Activated B cell treated with CpG ODN at 0.5 μM for 24 hours (primary cell): ENCODE data around the gene MPZL2. TPM values are rescaled to one million over a fixed set of nuclear protein-coding genes. Genes with fewer than 3 reads are reported as not detected.

Experiments
- ATAC-seq: fragments of 200-7000 bp; cut with Tn5 transposase; one replicate; pipeline ENCODE4 v1.10.0; 2021; ENCODE audit warnings: low read depth, mild to moderate bottlenecking, moderate library complexity
- CTCF ChIA-PET: fragments of 350-600 bp; sonication (Branson Sonifier 250); formaldehyde crosslinking; loops from one replicate; lab custom pipeline; 2021; ENCODE audit warnings: antibody characterized with exemption; lab: Charles Lee
- POLR2A ChIA-PET: fragments of 350-600 bp; sonication (Branson Sonifier 250); formaldehyde crosslinking; loops from one replicate; lab custom pipeline; 2021; ENCODE audit warnings: antibody characterized with exemption; lab: Charles Lee
- DNase-seq: peaks from one replicate; pipeline ENCODE4 v3.0.0; 2022
- H3K27ac Mint-ChIP-seq: one replicate; pipeline ENCODE4 v1.8.0; 2020; ENCODE audit warnings: mixed read lengths
- H3K27me3 Mint-ChIP-seq: one replicate; pipeline ENCODE4 v1.8.0; 2021; ENCODE audit warnings: mixed read lengths
- H3K36me3 Mint-ChIP-seq: one replicate; pipeline ENCODE4 v1.8.0; 2021; ENCODE audit warnings: low read depth, mixed read lengths
- H3K4me1 Mint-ChIP-seq: one replicate; pipeline ENCODE4 v1.8.0; 2021; ENCODE audit warnings: mixed read lengths
- H3K4me3 Mint-ChIP-seq: one replicate; pipeline ENCODE4 v1.8.0; 2020; ENCODE audit warnings: mild to moderate bottlenecking, mixed read lengths
- H3K9me3 Mint-ChIP-seq: one replicate; pipeline ENCODE4 v1.8.0; 2020; ENCODE audit warnings: mixed read lengths
- intact Hi-C: fragments of 100-400 bp; cut with micrococcal nuclease; formaldehyde crosslinking; loops from one replicate; pipeline ENCODE4 v1.15.1; 2024
- total RNA-seq: library from RNA; stranded (reverse); gene quantifications from 2 replicates; pipeline ENCODE4 v1.2.3, GENCODE V29; 2022
- TF ChIP-seq, protein P1 (sequence below): fragments of 200-600 bp; IDR thresholded peaks from one replicate; pipeline ENCODE4 v1.8.0; 2022; ENCODE audit warnings: antibody characterized with exemption, mild to moderate bottlenecking

MPZL2 gene
- total RNA-seq, 1 donor from 2014 or later, result not detected

DNA sequence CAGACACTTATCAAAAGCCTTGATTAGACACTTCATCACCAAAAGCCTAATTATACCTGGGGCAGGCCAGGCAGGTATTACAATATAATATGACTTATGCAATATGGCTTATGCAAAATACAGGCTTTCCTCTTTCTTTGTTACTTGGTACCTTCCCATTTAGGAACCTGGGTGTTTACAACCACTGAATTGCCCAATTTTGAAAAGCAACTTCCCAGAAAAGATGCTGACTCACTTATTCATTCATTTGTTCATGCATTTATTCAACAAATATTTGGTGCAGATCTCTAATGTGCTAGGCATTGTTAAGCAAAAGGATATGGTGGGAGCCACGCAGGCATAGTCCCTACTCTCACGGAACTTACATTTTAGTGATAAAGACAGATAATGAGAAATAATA, 25.7 kb downstream of the MPZL2 start:
- DNase-seq, result no peak
- Mint-ChIP-seq H3K9me3 (no peaks in the 10 kb centered on the region), H3K27me3 (no peaks in the 10 kb centered on the region), H3K4me3 (no peak overlapping the region), H3K27ac (no peak overlapping the region), H3K36me3 (peaks cover 40% of the 10 kb centered on the region), H3K4me1 (peaks cover 26% of the 10 kb centered on the region)
- CTCF ChIA-PET, result interaction anchor here (1.0 kb wide), 1 partner anchor 22 kb away, joined by 4 read pairs; no protein-coding TSS in a partner anchor
- TF ChIP-seq, protein P1, sequence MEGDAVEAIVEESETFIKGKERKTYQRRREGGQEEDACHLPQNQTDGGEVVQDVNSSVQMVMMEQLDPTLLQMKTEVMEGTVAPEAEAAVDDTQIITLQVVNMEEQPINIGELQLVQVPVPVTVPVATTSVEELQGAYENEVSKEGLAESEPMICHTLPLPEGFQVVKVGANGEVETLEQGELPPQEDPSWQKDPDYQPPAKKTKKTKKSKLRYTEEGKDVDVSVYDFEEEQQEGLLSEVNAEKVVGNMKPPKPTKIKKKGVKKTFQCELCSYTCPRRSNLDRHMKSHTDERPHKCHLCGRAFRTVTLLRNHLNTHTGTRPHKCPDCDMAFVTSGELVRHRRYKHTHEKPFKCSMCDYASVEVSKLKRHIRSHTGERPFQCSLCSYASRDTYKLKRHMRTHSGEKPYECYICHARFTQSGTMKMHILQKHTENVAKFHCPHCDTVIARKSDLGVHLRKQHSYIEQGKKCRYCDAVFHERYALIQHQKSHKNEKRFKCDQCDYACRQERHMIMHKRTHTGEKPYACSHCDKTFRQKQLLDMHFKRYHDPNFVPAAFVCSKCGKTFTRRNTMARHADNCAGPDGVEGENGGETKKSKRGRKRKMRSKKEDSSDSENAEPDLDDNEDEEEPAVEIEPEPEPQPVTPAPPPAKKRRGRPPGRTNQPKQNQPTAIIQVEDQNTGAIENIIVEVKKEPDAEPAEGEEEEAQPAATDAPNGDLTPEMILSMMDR, result no peak
- intact Hi-C loops, result no loop called here
- POLR2A ChIA-PET, result interaction anchor here (1.3 kb wide), 1 partner anchor 9 kb away, joined by 7 read pairs; no protein-coding TSS in a partner anchor
- no peak for ATAC-seq

DNA sequence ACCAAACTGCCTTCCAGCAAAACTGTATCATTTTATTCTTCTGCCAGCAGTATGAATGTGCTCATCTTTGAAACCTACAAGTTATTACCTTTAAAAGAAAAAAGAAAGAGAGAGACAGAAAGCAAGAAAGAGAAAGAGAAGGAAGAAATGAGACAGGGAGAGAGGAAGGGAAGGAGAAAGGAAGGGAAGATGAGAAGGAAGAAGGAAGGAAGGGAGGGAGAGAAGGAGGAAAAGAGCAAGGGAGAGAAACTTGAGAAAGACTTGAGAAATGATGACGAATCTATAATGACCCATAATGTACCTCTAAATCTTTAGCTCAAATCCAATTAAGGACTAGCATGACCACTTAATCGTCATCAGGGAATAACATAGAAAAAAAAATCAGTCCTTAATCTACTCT, 27.9 kb downstream of the MPZL2 start:
- no peak for DNase-seq
- Mint-ChIP-seq H3K27me3 (no peaks in the 10 kb centered on the region), H3K4me3 (no peak overlapping the region), H3K4me1 (peaks cover 17% of the 10 kb centered on the region), H3K9me3 (no peaks in the 10 kb centered on the region), H3K36me3 (peaks cover 50% of the 10 kb centered on the region), H3K27ac (no peak overlapping the region)
- ATAC-seq, result no peak
- TF ChIP-seq, protein P1, result no peak
- POLR2A ChIA-PET, result no interaction called here
- intact Hi-C loops, result no loop called here
- CTCF ChIA-PET, result interaction anchor here (1.4 kb wide), 1 partner anchor 60 kb away, joined by 4 read pairs; no protein-coding TSS in a partner anchor

DNA sequence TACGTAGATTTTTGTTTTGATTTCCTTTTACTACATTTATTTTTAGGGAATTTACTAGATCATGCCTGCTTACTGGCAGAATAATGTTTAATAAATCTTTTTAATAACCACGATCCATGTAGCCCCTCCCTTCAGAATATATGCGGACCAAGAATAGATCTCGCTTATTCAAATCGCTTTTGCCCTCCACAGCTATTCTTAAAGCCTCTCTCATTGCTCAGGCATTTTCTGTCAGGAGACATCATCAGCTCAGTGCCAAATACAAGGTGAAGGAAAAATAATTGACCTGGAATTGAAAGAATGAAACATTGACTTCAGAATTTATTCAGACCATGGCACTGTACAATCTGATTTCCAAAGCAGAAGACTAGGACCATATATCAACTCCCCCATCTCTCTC, 29.3 kb downstream of the MPZL2 start:
- intact Hi-C loops, result no loop called here
- H3K27me3 Mint-ChIP-seq, result no peaks in the 10 kb centered on the region
- TF ChIP-seq, protein P1, result no peak
- POLR2A ChIA-PET, result no interaction called here
- no peak for ATAC-seq
- peaks cover 50% of the 10 kb centered on the region for H3K36me3 Mint-ChIP-seq
- no peak for DNase-seq
- CTCF ChIA-PET, result no interaction called here
- no peak overlapping the region for H3K4me3 Mint-ChIP-seq
- H3K9me3 Mint-ChIP-seq, result no peaks in the 10 kb centered on the region
- no peak overlapping the region for H3K27ac Mint-ChIP-seq
- peaks cover 4% of the 10 kb centered on the region for H3K4me1 Mint-ChIP-seq

- POLR2A ChIA-PET, result interaction anchor here (0.7 kb wide), 1 partner anchor 9 kb away, joined by 4 read pairs; no protein-coding TSS in a partner anchor
- H3K9me3 Mint-ChIP-seq, result no peaks in the 10 kb centered on the region
These were observed 30.2 kb downstream of the MPZL2 start for GRCh38 chr11:118233850-118234249.

DNA sequence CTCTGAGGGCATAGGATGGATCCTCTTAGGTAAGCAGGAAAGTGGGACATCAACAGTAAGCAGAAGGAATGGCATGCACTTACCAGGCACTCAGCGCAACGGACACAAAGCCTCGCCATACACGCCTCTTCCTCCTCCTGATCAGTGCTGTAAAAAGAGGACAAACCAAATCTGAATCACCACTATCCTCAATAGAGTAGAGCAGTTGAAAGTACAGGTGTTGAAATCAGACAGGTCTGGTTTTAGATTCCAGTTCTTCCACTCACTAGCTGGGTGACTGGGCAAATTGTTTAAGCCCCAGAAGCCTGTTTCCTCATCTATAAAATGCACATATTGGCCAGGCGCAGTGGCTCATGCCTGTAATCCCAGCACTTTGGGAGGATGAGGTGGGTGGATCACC, 30.7 kb downstream of the MPZL2 start:
- DNase-seq (no peak), ATAC-seq (no peak)
- no peak overlapping the region for H3K4me3 Mint-ChIP-seq
- intact Hi-C loops, result no loop called here
- no peaks in the 10 kb centered on the region for H3K27me3 Mint-ChIP-seq
- H3K36me3 Mint-ChIP-seq, result peaks cover 43% of the 10 kb centered on the region
- H3K9me3 Mint-ChIP-seq, result no peaks in the 10 kb centered on the region
- POLR2A ChIA-PET, result interaction anchor here (0.7 kb wide), 1 partner anchor 10 kb away, joined by 4 read pairs; no protein-coding TSS in a partner anchor
- TF ChIP-seq, protein P1, result no peak
- CTCF ChIA-PET, result no interaction called here
- no peak overlapping the region for H3K27ac Mint-ChIP-seq
- peaks cover 15% of the 10 kb centered on the region for H3K4me1 Mint-ChIP-seq

More at GRCh38 chr11:118233850-118234249, 30.2 kb downstream of the MPZL2 start:
- H3K4me3 Mint-ChIP-seq, result no peak overlapping the region
- TF ChIP-seq, protein P1, result no peak
- intact Hi-C loops, result no loop called here
- peaks cover 48% of the 10 kb centered on the region for H3K36me3 Mint-ChIP-seq
- DNase-seq (no peak), ATAC-seq (no peak)
- H3K4me1 Mint-ChIP-seq, result peaks cover 10% of the 10 kb centered on the region
- CTCF ChIA-PET, result no interaction called here
- H3K27ac Mint-ChIP-seq, result no peak overlapping the region
- H3K27me3 Mint-ChIP-seq, result no peaks in the 10 kb centered on the region
